CD4-positive, alpha-beta T cell treated with Interleukin-17A for 4 hours (primary cell): Measurements from ENCODE around the gene GALM.
"Not testable (repeated sequence)": the region's sequence is repeated elsewhere in the genome, so short reads cannot be mapped to it uniquely, and the experiment has no call there.

ENCODE experiments used
- DNase-seq: peaks from one replicate; pipeline ENCODE4 v3.0.0-alpha.2; 2020; ENCODE audit warnings: mixed read lengths

The GALM gene

DNA sequence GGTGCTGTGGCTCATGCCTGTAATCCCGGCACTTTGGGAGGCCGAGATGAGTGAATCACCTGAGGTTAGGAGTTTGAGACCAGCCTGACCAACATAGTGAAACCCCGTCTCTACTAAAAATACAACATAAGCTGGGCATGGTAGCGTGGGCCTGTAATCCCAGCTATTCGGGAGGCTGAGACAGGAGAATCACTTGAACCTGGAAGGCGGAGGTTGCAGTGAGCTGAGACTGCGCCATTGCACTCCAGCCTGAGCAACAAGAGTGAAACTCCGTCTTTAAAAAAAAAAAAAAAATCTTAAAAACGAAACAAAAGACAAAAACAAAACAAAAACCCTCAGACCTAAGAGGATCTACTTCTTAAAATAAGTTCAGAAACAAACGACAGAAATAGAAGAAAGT is 16.7 kb downstream of the GALM start:
- peak; percentile 28 for DNase-seq

DNA sequence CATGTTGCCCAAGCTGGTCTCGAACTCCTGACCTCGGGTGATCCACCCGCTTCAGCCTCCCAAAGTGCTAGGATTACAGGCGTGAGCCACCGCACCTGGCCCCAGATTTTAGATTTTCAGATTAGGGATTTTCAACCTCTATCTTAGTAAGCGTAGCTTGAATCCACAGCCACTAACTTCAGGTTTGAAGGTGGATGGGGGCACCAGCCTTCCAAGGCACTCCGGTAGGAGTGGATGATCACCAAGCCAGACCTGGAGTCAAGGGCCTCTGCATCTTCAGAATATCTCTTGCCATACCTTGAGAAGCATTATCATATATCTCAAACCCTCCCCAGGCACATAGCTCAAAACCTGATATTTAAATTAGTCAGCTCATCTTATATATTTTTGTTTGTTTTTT is 17.9 kb downstream of the GALM start:
- DNase-seq: no peak

DNA sequence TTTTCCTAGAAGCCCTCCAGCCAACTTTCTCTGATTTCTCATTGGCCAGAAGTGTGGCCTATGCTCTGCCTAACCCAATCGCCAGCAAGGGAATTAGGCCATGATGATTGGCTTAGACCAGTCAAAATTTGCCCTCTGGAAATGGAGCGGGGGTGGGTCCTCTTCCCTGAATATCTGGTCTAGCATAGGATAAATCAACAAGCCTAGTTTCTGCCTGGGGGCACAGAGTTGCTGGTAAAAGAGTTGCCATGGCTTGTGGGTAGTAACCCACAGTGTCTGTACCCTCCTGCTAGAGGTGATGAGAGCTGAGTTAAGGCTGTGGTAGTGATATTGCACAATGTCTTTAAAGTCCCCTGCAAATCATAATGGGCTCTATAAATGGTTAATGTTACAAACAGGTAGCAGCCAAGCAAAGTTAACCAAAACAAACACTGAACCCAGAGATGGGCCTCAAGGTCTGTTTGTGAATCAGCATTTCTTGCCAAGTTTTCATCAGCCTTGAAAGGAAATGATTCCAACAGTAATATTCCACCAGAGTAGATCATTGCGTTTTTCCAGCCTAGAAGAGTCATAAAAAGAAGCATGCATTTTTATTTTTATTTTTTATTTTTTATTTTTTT is 19.3 kb downstream of the GALM start:
- no peak for DNase-seq

DNA sequence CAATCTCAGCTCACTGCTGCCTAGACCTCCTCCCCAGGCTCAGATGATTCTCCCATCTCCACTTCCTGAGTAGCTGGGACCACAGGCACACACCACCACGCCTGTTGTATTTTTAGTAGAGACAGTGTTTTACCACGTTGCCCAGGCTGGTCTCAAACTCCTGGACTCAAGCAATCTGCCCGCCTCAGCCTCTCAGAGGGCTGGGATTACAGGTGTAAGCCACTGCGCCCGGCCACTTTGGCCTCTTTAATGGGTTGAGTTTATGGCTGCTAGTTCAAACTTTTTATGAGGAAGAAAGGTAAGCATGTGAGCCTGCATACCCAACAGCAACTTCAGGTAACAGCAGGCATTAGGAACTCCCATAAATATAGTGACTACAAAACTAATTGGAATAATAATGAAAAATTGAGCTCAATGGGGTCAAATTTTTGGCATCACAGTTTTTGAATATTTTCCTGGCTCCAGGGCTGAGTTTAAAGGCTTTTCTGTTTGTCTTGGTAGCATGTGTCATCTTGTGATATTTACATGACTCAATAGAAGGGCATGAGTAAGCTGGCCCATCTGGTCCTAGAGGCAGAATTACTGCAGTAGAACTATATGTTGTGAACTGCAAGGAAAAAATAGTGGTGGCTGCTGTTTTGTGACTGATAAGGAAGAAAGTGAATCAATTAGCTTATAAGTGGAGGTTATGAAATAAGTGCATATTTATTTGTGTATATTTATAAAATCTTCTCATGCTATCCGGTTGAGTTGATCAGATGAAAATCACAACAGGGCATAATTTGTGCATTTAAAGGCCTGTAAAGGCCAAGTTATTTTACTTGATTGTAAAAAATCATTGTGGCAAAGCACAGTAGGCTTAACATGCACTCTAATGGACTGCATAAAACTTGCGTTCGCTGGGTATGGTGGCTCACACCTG is 24.8 kb downstream of the GALM start:
- DNase-seq: peak; percentile 40

DNA sequence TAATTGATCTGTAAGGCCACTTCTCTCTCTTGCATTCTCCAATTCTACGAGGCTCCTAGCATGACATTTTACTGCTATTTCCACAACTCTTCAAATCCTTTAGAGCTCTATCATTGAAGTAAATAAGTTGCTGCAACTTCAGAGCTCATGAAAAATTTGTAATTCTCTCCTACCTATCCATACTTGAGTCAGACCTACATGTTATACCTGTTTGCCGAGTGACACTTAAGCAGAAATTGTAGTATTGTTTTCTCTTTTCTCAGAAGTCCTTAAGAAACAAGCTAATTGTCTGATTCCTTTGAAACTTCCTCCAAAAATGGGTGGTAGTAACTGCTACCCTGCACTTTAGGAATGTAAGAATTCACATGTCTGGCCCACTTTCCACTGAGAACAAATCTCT is 26.1 kb downstream of the GALM start:
- DNase-seq: no peak

DNA sequence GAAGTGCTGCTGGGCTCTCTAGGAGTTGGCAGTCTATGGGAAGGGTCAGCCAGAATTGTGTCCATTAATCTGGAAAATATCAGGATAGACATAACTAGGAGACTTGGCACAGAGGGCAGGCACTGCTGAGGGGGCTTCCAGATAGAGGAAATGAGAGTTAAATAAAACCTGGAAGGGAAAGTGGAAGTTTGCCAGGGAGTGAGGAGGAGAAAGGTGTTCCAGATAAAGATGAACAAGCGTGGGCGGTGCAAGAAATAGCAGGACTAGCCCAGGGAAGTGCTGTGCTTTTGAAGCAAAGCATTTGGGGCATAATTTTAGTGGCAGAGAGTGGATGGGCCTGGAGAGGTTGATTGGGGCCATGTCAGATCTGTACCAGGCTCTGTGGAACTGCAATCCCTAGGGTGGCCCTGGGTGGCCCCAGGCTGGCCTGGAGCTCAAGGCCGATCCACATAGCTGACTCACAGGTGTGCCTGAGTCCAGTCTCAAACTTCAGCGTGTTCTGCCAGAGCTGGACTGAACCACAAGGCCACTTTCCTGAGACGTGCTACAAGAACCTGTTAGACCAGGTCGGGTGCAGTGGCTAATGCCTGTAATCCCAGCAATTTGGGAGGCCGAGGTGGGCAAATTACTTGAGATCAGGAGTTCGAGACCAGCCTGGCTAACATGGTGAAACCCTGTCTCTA is 26.9 kb downstream of the GALM start:
- DNase-seq: no peak

DNA sequence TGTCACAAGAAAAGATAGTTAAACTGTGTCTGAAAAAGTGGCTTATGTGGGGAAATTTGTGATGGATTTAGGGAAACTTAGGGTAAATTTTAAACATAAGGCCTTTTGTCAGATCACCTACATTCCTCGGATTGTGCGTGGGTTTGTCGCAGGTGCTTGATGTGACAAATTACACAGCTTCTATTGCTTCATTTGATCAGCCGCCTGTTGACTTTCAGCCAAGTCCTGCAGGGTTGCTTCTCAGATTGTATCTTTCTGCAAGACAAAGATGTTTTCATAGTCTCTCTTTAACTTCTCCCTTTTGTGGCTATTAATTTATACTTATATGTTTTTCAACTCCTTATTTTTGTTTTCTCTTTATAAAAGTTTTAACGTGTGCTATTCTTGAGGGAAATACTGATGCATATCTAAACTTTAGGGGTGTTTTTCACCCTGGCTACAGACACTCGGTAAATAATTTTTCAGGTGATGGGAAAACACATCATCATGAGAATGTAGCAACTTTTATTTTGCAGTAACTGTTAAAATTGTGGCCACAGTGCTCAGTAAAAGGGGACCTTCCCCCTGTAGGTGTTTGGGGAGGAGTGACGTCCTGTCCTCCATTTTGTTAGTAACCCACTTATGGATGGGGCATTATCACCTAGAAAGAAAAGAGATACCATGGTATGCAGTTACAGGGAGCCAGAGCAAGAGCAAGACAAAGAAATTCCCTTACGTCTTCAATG is 31.4 kb downstream of the GALM start:
- DNase-seq: peak; percentile 64

DNA sequence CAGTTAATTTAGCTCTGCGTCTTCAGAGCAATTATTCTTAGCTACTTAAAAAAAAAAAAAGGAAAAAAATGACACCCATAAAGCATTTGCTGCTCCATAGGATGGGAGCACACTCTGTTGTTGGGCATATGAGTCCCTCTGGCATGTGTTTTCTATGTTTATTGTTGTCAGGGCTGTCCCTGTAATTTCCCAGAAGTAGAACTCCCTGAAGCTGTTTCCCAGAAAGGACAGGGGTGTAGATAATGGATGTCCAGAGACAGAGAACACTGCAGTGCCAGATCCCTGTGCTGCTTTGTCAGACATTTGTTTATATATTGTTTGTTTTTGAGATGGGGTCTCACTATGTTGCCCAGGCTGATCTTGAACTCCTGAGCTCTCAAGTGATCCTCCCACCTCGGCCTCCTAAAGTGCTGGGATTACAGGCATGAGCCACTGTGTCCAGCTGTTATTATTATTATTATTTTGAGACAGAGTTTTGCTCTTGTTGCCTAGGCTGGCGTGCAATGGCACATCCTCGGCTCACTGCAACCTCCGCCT is 32.6 kb downstream of the GALM start:
- no peak for DNase-seq

DNA sequence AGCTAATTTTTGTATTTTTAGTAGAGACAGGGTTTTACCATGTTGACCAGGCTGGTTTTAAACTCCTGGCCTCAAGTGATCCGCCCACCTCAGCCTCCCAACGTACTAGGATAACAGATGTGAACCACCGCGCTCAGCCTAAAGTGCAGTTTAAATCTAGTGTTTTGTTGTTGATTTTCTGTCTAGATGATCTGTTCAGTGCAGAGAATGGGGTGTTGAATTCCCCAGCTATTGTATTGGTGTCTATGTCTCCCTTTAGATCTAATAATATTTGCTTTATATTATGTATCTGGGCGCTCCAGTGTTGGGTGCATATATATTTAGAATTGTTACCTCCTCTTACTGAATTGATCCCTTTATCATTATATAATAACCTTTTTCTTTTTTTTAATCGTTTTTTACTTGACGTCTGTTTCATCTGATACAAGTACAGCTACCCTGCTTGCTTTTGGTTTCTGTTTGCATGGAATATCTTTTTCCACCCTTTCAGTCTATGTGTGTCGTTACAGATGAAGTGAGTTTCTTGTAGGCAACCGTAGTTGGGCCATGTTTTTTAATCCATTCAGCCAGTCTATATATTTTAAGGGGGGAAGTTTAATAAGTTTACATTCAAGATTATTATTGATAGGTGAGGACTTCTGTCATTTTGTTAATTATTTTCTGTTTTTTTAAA is 34.3 kb downstream of the GALM start:
- DNase-seq: no peak

DNA sequence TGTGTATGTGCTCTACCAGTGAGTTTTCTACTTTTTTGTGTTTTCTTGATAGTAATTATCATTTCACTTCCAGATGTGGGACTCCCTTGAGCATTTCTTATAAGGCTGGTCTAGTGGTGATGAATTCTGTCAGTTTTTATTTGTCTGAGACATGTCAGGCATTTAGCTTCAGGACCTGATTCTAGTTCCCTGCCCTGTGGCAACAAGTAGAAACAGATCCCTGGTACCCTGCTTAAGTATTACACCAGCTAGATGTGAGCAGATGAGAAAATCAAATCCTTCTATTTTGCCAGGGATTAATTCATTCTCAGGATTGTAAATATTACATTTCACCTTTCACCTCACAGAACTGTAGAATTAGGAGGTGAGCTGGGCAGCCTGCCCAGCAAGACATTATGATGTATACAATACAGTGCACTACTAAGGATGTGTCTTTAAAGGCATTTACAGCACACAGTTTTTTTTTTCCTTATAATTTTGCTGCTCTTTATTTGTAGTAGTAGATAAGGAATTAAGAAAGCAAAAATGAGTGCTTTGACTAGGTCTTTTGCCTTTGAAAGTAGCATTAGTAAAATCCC is 35.1 kb downstream of the GALM start:
- no peak for DNase-seq

DNA sequence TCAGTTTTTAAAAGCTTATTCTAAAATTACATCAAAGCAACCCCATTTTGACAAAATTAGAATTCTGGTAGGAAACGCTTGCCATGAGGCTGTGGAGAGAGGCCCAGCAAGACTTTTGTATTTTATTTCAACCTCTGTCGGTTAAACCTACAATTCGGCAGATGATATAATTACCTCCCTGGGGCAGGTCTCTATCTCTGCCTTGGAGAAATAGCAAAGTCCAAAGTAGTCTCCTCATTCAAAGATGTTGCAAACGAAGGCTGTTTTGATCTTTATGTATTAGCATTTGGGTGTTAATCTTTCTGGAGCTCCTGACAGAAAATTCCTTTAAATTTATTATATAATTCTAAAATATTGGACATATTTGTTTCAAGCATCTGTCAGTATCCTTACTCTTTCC is 35.6 kb downstream of the GALM start:
- DNase-seq: no peak

DNA sequence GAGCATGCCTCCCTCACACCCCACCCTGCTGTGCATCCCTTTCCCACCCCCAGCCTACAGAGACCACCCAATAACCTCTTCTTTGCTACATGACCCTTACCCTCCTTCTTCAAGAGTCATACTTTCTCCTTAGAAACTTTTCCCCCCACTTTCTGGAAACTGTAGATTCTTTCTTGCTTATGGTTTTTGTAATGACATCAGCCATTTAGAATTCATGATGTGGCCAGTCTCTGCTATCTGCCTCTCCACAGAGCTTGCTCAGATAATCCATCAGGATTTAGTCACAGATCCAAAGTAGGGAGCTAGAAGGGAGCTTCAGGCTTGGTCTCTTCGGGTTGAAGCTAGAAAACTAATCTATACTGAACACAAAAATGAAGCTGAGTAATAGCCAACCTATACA is 36.5 kb downstream of the GALM start:
- no peak for DNase-seq

DNA sequence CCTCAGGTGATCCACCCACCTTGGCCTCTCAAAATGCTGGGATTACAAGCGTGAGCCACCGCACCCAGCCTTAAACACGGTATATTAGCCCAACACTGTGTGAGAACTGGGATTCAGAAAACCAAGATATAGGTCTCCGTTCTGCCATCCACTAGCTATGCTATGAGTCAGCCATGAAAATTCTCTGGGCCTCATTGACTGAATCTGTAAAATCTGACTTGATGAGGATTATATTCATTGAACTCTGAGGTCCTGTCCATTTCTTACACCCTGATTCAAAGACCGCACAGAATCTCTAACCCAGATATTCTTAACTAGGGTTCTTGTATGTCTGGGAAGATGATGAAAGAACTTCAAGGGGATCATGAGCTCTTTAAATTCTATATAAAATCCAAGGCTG is 37.4 kb downstream of the GALM start:
- not testable (repeated sequence) for DNase-seq

DNA sequence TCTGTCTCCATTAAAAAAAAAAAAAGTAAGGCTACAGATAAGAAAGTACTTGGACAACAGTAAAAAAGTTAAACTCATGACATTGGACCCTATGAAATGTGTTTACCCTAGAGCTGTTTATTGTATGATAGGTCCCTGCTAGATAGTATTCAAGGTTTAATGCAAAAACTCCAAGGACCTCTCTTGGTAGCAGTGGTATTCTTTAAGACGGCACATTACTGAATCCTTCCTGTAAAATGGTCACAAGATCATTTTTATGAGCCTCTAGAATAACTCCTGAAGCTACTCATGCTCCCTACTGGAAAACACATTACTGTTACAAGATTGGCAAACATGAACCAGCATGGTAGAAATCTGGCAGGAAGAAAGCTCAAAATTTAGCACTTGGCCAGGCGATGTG is 38.8 kb downstream of the GALM start:
- DNase-seq: no peak

DNA sequence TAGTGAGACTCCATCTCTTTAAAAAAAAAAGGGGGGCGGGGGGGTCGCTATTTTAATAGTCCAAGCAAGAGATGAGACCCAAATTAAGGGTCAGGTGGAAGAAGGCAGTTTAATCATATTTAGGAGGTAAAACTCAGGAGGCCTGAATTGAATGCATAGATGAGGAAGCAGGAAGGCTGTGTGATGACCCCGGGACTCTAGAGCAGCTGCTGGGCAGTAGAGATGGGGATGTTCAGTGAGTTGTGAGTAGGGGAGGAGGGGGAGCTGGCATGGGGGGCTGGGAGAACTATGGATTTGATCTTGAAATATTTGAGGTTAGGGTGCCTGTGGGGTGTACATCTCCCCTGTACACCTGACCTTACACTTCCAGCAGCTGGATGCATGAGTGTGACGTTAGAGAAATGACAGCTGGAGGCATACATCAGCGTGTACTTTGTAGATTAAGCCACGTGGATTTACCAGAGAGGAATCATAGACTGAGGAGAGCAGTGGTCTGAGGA is 41.0 kb downstream of the GALM start:
- DNase-seq: no peak

DNA sequence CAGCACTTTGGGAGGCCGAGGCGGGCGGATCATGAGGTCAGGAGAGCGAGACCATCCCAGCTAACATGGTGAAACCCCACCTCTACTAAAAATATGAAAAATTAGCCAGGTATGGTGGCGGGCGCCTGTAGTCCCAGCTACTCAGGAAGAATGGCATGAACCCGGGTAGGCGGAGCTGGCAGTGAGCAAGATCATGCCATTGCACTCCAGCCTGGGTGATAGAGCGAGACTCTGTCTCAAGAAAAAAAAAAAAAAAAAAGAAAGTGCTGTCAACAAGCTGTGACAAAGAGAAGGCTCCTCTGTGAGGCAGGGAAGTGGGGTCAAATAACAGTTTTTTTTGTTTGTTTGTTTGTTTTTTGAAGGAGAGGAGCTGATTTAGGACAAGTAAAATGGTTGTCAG is 42.6 kb downstream of the GALM start:
- peak; percentile 55 for DNase-seq

DNA sequence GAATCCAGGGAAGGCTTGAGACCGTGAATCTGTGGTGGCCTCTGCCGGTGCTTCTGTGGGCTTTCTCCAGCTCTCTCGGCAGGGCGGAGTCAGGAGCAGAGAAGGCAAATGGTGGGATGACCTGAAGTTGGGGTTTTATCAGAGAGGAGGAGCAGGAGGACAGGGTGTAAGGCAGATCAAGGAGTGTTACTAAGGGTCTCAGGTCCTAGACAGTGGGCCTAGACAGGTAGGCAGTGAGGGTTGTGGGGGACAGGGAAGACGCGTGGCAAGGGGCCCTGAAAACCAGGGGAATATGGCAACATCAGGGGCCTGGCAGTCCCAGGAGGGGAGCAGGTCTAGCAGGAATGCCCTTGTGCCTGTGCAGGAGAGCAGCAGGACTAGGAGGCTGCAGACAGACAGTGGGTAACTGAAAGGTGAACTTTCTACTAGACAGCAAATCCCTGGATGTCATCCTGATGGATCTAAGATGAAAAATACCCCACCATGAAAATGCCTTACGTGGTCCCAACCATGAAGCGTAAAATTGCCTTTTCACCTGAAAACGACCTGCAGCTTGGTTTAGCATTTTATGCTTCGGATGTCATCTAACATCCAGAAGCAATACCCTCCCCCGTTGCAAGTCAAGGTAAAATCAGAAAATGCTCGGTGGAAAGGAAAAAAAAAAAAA is 43.1 kb downstream of the GALM start:
- peak; percentile 12 for DNase-seq

DNA sequence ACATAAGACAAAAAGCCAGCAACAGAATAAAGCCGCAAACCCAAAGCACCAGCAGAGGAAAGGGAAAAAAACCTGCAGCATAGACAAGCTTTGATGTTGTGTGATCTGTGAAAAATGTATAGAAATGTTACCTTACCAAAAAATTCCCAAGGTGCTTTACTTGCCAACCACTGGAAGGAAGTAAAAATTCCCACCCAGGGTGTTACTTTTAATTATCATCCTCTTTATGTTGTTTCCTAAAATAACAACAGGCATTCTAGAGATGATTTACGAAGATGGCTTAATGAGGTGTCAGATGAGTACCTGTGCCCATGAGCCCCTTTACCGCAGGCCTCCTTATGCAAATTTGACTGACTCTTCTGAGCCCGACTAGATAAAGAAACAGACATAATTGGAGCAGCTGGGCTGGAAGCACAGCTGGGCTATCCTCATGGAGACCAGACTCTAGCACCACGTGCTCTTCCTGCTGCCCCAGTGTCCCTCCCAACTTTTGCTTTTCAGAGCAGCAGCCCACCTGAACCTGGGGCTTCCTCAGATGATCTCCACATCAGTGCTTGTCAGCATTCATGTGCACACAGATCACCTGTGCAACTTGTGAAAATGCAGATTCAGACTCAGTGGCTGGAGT is 43.8 kb downstream of the GALM start:
- DNase-seq: peak; percentile 56

DNA sequence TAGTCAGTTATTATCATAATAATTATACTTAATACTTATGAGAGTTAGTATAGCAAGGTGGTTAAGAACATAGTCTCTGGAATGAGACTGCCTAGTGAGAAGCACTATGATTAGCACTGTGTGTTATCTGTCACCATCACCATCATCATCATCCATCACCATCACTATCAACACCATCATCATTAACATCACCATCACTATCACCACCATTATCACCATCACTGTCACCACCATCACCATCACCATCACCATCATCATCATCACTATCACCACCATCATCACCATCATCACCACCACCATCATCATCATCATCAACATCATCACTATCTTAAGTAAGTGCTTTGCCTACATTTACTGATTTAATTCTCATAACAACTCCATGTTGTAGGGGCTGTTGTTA is 45.6 kb downstream of the GALM start:
- DNase-seq: no peak

DNA sequence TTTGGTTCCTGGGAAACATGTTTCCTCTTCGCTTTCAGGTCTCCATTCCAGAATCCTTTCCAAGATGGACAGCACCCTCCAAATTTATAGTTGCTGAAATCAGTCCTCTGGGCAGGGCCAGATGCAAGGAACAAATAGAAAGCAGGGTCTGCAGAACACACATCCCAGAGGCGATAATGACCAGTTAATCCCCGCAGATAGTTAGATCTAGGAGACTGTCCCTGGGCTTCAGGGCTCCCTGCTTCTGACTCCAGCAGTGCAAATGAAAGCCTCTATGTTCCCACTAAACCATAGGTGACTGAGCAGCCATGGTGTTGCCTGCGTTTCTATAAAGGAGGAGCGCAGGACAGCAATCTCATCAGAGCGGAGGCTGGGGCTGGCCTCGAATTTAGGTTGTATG is 46.5 kb downstream of the GALM start:
- no peak for DNase-seq

DNA sequence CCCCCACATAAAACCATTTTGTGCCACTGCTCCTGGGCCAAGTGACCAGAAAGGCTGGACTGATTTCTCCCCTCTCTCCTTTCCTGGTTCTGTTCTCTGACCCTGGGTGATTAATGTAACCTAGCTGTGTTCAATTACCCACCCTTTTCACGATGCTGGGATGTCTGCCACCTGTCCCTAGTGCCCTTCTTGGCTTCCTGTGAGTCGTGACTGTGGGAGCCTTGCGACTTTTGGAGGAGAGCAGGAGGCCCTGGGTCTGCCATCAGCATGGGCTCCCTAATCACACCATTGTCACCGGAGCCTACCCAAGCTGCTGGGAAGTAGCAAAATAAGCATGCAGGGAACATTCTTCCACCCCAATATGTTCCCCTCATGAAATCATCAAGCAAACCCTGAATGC is 47.0 kb downstream of the GALM start:
- DNase-seq: no peak
